Activated CD4-positive, alpha-beta T cell treated with anti-CD3 and anti-CD28 coated beads, Interleukin-2, amount 50 U/mL, for 24 hours (primary cell): ENCODE results near the gene RASA3.

Source experiments
- DNase-seq, 2 donors: peaks; one replicate each; pipeline ENCODE4 v3.0.0-alpha.2; 2020; ENCODE audit warnings: low read depth in 1 of 2, low spot score in 1 of 2

The RASA3 gene

GRCh38 chr13:114038900-114039299, 93.5 kb downstream of the RASA3 start:
- DNase-seq, result no peak

- DNase-seq, result no peak
Measured at GRCh38 chr13:114038211-114038613, 94.2 kb downstream of the RASA3 start.

- DNase-seq, result no peak
Measured at GRCh38 chr13:114037674-114038073, 94.7 kb downstream of the RASA3 start.

GRCh38 chr13:114035583-114036531, 96.6 kb downstream of the RASA3 start:
- no peak for DNase-seq

- no peak for DNase-seq
Measured at GRCh38 chr13:114035186-114035582, 97.2 kb downstream of the RASA3 start.

- no peak for DNase-seq
Measured at GRCh38 chr13:114034481-114034891, 97.9 kb downstream of the RASA3 start.

- no peak for DNase-seq
Measured at GRCh38 chr13:114033541-114034315, 98.7 kb downstream of the RASA3 start.

GRCh38 chr13:114032126-114032799, 100.2 kb downstream of the RASA3 start:
- no peak for DNase-seq

GRCh38 chr13:114031631-114032030, 100.8 kb downstream of the RASA3 start:
- DNase-seq, result no peak

GRCh38 chr13:114030666-114031610, 101.5 kb downstream of the RASA3 start:
- DNase-seq, result no peak

GRCh38 chr13:114029866-114030625, 102.4 kb downstream of the RASA3 start:
- DNase-seq, result no peak

- DNase-seq, result no peak
Measured at GRCh38 chr13:114027826-114028225, 104.6 kb downstream of the RASA3 start.

GRCh38 chr13:114027046-114027715, 105.2 kb downstream of the RASA3 start:
- DNase-seq, result no peak

GRCh38 chr13:114026481-114026880, 105.9 kb downstream of the RASA3 start:
- no peak for DNase-seq

- DNase-seq, result no peak
Measured at GRCh38 chr13:114025714-114026431, 106.5 kb downstream of the RASA3 start.

- DNase-seq, result no peak
Measured at GRCh38 chr13:114025405-114025713, 107.1 kb downstream of the RASA3 start.

- no peak for DNase-seq
Measured at GRCh38 chr13:114024603-114025404, 107.6 kb downstream of the RASA3 start.
